Measurements from ENCODE around the gene TNFRSF1A.

TNFRSF1A gene

GRCh38 chr12:6324936-6325750, 16.7 kb downstream of the TNFRSF1A start:
- H3K36me3 ChIP-seq = peaks cover 59% of the 10 kb centered on the region
- peak overlapping the region; percentile 61 for H3K27ac ChIP-seq

DNA sequence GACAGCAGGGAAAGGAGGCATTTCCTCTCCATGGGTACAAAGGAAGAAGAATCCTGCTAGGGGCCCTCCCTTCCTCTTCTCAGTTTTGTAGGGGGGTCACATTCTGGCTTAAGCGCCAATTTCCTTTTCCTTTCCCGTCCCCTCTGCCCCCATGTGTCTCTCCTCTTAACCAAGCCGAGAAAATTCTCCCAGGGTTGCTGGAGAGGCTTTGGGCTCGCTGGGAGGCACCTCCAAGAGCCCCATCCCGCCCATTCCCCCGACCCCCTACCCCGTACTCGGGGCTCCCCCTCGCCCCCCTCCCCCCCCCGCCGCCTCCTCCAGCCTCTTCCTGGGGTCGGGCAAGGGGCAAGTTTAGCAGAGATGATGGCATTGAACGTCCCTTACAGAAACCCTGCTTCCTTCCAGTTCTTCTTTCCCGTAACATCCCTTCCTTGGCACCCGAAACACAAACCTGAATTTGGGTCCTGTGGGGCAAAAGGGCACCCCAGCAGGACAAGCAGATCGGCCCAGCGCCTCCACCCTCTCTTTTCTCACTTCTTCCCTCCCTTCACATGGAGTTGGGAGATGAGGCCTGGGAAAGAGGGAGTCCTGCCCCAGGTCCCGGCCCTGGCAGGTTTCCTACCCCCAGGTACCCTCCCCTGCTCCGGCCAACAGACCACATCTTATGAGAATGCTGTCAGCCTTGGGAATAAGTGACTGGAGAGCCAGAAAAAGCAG, 17.7 kb downstream of the TNFRSF1A start:
- H3K36me3 ChIP-seq = peaks cover 49% of the 10 kb centered on the region
- peaks cover 30 to 34% of the 10 kb centered on the region in 2 experiments for H3K4me1 ChIP-seq (ENCODE audit: control insufficient read depth in 1 of 2, insufficient read depth in 1 of 2, low read depth in 1 of 2, low read length in 1 of 2)
- peak overlapping the region in 1 of 2 experiments; percentile 7 for H3K4me3 ChIP-seq (ENCODE audit: low read depth in 1 of 2, low read length in 1 of 2)
- peaks cover 13% of the 10 kb centered on the region for H3K27me3 ChIP-seq
- H3K9me3 ChIP-seq = no peaks in the 10 kb centered on the region
- peak overlapping the region; percentile 61 for H3K27ac ChIP-seq
- TF ChIP-seq, protein P1, sequence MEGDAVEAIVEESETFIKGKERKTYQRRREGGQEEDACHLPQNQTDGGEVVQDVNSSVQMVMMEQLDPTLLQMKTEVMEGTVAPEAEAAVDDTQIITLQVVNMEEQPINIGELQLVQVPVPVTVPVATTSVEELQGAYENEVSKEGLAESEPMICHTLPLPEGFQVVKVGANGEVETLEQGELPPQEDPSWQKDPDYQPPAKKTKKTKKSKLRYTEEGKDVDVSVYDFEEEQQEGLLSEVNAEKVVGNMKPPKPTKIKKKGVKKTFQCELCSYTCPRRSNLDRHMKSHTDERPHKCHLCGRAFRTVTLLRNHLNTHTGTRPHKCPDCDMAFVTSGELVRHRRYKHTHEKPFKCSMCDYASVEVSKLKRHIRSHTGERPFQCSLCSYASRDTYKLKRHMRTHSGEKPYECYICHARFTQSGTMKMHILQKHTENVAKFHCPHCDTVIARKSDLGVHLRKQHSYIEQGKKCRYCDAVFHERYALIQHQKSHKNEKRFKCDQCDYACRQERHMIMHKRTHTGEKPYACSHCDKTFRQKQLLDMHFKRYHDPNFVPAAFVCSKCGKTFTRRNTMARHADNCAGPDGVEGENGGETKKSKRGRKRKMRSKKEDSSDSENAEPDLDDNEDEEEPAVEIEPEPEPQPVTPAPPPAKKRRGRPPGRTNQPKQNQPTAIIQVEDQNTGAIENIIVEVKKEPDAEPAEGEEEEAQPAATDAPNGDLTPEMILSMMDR (IDR thresholded peaks at IDR 0.05) = no peak

More at GRCh38 chr12:6324936-6325750, 16.7 kb downstream of the TNFRSF1A start:
- no peaks in the 10 kb centered on the region for H3K9me3 ChIP-seq
- H3K4me3 ChIP-seq (ENCODE audit: low read depth in 1 of 2, low read length in 1 of 2) = no peak overlapping the region
- H3K27me3 ChIP-seq = peaks cover 4% of the 10 kb centered on the region
- TF ChIP-seq, protein P1 (IDR thresholded peaks at IDR 0.05) = no peak
- peaks cover 30 to 34% of the 10 kb centered on the region in 2 experiments for H3K4me1 ChIP-seq (ENCODE audit: control insufficient read depth in 1 of 2, insufficient read depth in 1 of 2, low read depth in 1 of 2, low read length in 1 of 2)

DNA sequence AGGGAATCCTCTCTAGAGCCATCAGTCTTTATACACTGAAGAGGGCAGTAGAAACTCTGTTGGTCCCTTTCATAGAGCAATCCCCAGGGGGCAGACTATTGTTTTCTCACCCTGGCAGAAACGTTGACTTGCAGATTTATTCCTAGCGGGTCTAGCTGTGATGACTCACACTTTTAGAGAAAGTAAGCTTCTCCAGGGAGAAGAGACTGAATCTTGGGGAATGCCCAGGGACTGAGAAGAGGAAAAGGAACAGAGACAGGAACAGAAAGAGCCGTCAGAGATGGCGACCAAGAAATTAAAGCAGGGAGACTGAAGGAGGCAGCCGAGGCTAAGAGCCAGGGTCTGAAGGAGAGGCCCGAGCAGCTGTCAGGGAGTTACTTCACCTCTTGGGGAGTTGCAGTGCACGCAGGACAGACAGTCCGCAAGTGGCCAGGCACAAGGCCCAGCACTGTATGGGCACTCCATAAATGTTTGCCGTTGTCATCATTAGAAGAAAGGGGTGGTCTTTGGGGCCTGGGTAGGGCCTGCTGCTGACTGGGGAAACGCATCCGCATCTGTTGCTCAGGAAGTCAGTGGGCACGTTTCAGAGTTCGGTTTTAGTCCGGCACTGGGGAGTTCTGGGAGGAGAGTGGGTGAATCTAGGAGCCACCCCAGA, 18.4 kb downstream of the TNFRSF1A start:
- peak overlapping the region; percentile 61 for H3K27ac ChIP-seq
- peaks cover 42% of the 10 kb centered on the region for H3K36me3 ChIP-seq
- peaks cover 20% of the 10 kb centered on the region for H3K27me3 ChIP-seq
- H3K4me3 ChIP-seq (ENCODE audit: low read depth in 1 of 2, low read length in 1 of 2) = peak overlapping the region in 1 of 2 experiments; percentile 7
- H3K9me3 ChIP-seq = no peaks in the 10 kb centered on the region
- TF ChIP-seq, protein P1 (IDR thresholded peaks at IDR 0.05) = no peak
- peaks cover 30 to 34% of the 10 kb centered on the region in 2 experiments for H3K4me1 ChIP-seq (ENCODE audit: control insufficient read depth in 1 of 2, insufficient read depth in 1 of 2, low read depth in 1 of 2, low read length in 1 of 2)

DNA sequence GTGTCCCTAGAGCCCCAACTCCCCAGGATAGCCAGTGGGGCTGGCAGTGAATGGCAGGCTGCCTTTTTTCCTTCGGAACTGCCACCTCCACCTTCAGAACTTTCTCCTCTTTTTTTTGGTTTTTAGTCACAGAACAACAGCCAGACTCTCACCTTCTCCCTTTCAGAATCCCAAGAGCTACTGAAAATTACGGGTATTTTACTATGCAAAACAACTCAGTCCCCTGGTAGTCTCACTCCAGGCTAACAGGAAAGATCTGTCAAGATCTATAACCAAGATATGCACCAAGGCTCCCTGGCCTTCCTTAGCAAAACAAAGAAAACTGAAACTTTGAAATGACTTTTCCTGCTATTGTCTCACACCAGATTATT, 18.9 kb downstream of the TNFRSF1A start:
- TF ChIP-seq, protein P1 (IDR thresholded peaks at IDR 0.05) = no peak
- Histone ChIP-seq H3K27me3 (peaks cover 25% of the 10 kb centered on the region), H3K36me3 (peaks cover 37% of the 10 kb centered on the region), H3K4me1 (ENCODE audit: control insufficient read depth in 1 of 2, insufficient read depth in 1 of 2, low read depth in 1 of 2, low read length in 1 of 2) (peaks cover 30 to 37% of the 10 kb centered on the region in 2 experiments), H3K9me3 (no peaks in the 10 kb centered on the region), H3K27ac (peak overlapping the region; percentile 61), H3K4me3 (ENCODE audit: low read depth in 1 of 2, low read length in 1 of 2) (no peak overlapping the region)

DNA sequence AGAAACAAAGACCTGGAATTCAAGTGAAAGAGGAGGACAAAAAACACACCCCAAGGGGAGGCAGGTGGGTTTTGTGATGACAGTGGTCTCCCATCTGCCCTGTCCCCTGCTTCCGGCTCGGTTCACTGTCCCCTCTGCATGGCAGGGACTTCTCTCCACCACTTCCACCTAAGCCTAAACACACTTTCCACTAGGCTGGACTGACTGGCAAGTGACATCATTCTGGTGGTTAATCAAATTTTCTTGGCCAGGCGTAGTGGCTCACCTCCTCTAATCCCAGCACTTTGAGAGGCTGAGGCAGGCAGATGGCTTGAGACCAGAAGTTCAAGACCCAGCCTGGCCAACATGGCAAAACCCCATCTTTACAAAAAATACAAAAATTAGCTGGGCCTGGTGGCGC, 19.5 kb downstream of the TNFRSF1A start:
- peaks cover 30 to 37% of the 10 kb centered on the region in 2 experiments for H3K4me1 ChIP-seq (ENCODE audit: control insufficient read depth in 1 of 2, insufficient read depth in 1 of 2, low read depth in 1 of 2, low read length in 1 of 2)
- peaks cover 31% of the 10 kb centered on the region for H3K36me3 ChIP-seq
- no peak overlapping the region for H3K4me3 ChIP-seq (ENCODE audit: low read depth in 1 of 2, low read length in 1 of 2)
- TF ChIP-seq, protein P1 (IDR thresholded peaks at IDR 0.05) = no peak
- H3K27me3 ChIP-seq = peaks cover 31% of the 10 kb centered on the region
- H3K27ac ChIP-seq = no peak overlapping the region
- H3K9me3 ChIP-seq = no peaks in the 10 kb centered on the region
